Gastrocnemius medialis (tissue), 4 donors: ENCODE measurements around the gene CEACAM20. TPM values are rescaled to one million over a fixed set of nuclear protein-coding genes. Genes with fewer than 3 reads are reported as not detected.

ENCODE experiments used
- ATAC-seq, 2 donors: fragments of 150-250 bp; one replicate each; pipeline ENCODE4 v1.9.1; 2016
- DNase-seq, 2 donors: peaks; one replicate each; pipeline ENCODE4 v3.0.0-alpha.2; 2019
- H3K27ac ChIP-seq, 4 donors: fragments of 200-600 bp; sonication (generic); 1 replicate in 1 of 4; 2 replicates in 3 of 4; pipeline ENCODE4 v1.5.1; 2016 to 2018; ENCODE audit warnings: mild to moderate bottlenecking in 2 of 4, moderate library complexity in 1 of 4
- H3K27me3 ChIP-seq, 3 donors: fragments of 200-600 bp; sonication (generic) in 2 of 3; 1 replicate in 1 of 3; 2 replicates in 2 of 3; pipeline versions ENCODE4 v1.5.1 to v1.6.0; 2016 to 2019; ENCODE audit warnings: mild to moderate bottlenecking in 1 of 3, moderate library complexity in 1 of 3
- H3K36me3 ChIP-seq, 2 donors: fragments of 200-600 bp; sonication (generic) in 1 of 2; one replicate each; pipeline ENCODE4 v1.5.1; 2017 to 2018
- H3K4me1 ChIP-seq, 2 donors: fragments of 200-600 bp; sonication (generic) in 1 of 2; one replicate each; pipeline ENCODE4 v1.5.1; 2016 to 2017; ENCODE audit warnings: mild to moderate bottlenecking in 2 of 2
- H3K4me3 ChIP-seq, 4 donors: fragments of 200-600 bp; sonication (generic) in 3 of 4; 1 replicate in 1 of 4; 2 replicates in 3 of 4; pipeline ENCODE4 v1.5.1; 2016 to 2019; ENCODE audit warnings: mild to moderate bottlenecking in 2 of 4
- H3K9me3 ChIP-seq, 3 donors: fragments of 200-600 bp; sonication (generic) in 2 of 3; 1 replicate in 1 of 3; 2 replicates in 2 of 3; pipeline ENCODE4 v1.5.1; 2016 to 2019
- CTCF ChIP-seq, 5 experiments: fragments of 450-650 bp in 3 of 5; fragments of 200-600 bp in 2 of 5; sonication (generic) in 2 of 5; IDR thresholded peaks in 4 of 5; conservative IDR thresholded peaks in 1 of 5; 1 replicate in 4 of 5; 2 replicates in 1 of 5; pipeline ENCODE4 v1.5.1; 2016 to 2019; ENCODE audit warnings: antibody characterized with exemption in 5 of 5, mild to moderate bottlenecking in 3 of 5, moderate library complexity in 3 of 5
- POLR2A ChIP-seq, 2 donors: fragments of 450-650 bp; IDR thresholded peaks; one replicate each; pipeline ENCODE4 v1.6.1; 2017; ENCODE audit warnings: antibody characterized with exemption in 2 of 2, mild to moderate bottlenecking in 2 of 2, moderate library complexity in 2 of 2
- in situ Hi-C, 4 donors: fragments of 200-750 bp; cut with MboI; loops; one replicate each; pipeline versions ENCODE4 v1.15.0 to v1.8.0; 2017; ENCODE audit warnings: low sequenced_read_pairs in 4 of 4
- intact Hi-C: fragments of 100-400 bp; cut with DNase I; formaldehyde crosslinking; loops from one replicate; pipeline ENCODE4 v1.15.1; 2023; ENCODE audit warnings: low total_unique reads
- total RNA-seq, 4 donors: library from RNA; depleted of rRNA; stranded (reverse); fragments of >200 nt; gene quantifications; one replicate each; pipeline versions ENCODE4 v1.1.0 to v1.2.3, GENCODE V29; 2016

The CEACAM20 gene
- total RNA-seq, 4 donors from 2014 or later: not detected

GRCh38 chr19:44571830-44572580, 42.5 kb upstream of the CEACAM20 start:
- in situ Hi-C loops: loop anchor here (5.0 kb wide), 1 partner anchor 85 kb away; no protein-coding TSS in a partner anchor
- intact Hi-C loops: loop anchor here (1.0 kb wide), 1 partner anchor 85 kb away; no protein-coding TSS in a partner anchor
- Histone ChIP-seq H3K4me1 (no peaks in the 10 kb centered on the region), H3K4me3 (no peak overlapping the region), H3K27me3 (no peaks in the 10 kb centered on the region), H3K9me3 (no peaks in the 10 kb centered on the region), H3K27ac (no peak overlapping the region), H3K36me3 (no peaks in the 10 kb centered on the region)
- DNase-seq: no peak
- TF ChIP-seq CTCF (IDR thresholded peaks at IDR 0.05 in 4 of 5, conservative IDR thresholded peaks at IDR 0.05 in 1 of 5) (no peak), POLR2A (IDR thresholded peaks at IDR 0.05) (no peak)
- ATAC-seq: no peak

GRCh38 chr19:44570984-44571684, 41.7 kb upstream of the CEACAM20 start:
- TF ChIP-seq POLR2A (IDR thresholded peaks at IDR 0.05): no peak
- TF ChIP-seq CTCF (IDR thresholded peaks at IDR 0.05 in 4 of 5, conservative IDR thresholded peaks at IDR 0.05 in 1 of 5): peak; percentile 39 to 77 (median 68)
- Histone ChIP-seq H3K9me3 (no peaks in the 10 kb centered on the region), H3K27ac (no peak overlapping the region), H3K27me3 (peaks cover 0 to 3% (median 0%) of the 10 kb centered on the region in 3 donors), H3K4me3 (no peak overlapping the region), H3K4me1 (no peaks in the 10 kb centered on the region), H3K36me3 (no peaks in the 10 kb centered on the region)
- in situ Hi-C loops (loop anchor here (5.0 kb wide), 1 partner anchor 86 kb away; no protein-coding TSS in a partner anchor), intact Hi-C loops (loop anchor here (1.0 kb wide), 1 partner anchor 86 kb away; no protein-coding TSS in a partner anchor)
- DNase-seq (peak; percentile 31 to 32), ATAC-seq (peak; percentile 74 to 84)

GRCh38 chr19:44570603-44570983, 41.1 kb upstream of the CEACAM20 start:
- ATAC-seq (no peak), DNase-seq (no peak)
- H3K27me3 ChIP-seq: peaks cover 0 to 3% (median 0%) of the 10 kb centered on the region in 3 donors
- no peak overlapping the region for H3K4me3 ChIP-seq
- no peak for TF ChIP-seq CTCF (IDR thresholded peaks at IDR 0.05 in 4 of 5, conservative IDR thresholded peaks at IDR 0.05 in 1 of 5)
- no peaks in the 10 kb centered on the region for H3K36me3 ChIP-seq
- in situ Hi-C loops (loop anchor here (5.0 kb wide), 1 partner anchor 87 kb away; no protein-coding TSS in a partner anchor), intact Hi-C loops (no loop called here)
- no peak overlapping the region for H3K27ac ChIP-seq
- no peaks in the 10 kb centered on the region for H3K4me1 ChIP-seq
- H3K9me3 ChIP-seq: no peaks in the 10 kb centered on the region

- Histone ChIP-seq H3K4me3 (no peak overlapping the region), H3K27me3 (peaks cover 0 to 4% (median 3%) of the 10 kb centered on the region in 3 donors), H3K27ac (no peak overlapping the region), H3K36me3 (no peaks in the 10 kb centered on the region), H3K4me1 (no peaks in the 10 kb centered on the region), H3K9me3 (no peaks in the 10 kb centered on the region)
- in situ Hi-C loops (no loop called here), intact Hi-C loops (no loop called here)
- no peak for TF ChIP-seq CTCF (IDR thresholded peaks at IDR 0.05 in 4 of 5, conservative IDR thresholded peaks at IDR 0.05 in 1 of 5)
- no peak for TF ChIP-seq POLR2A (IDR thresholded peaks at IDR 0.05)
- ATAC-seq: no peak
- no peak for DNase-seq
These were observed 38.3 kb upstream of the CEACAM20 start for GRCh38 chr19:44567745-44568144.
